ENCODE data around the gene RUFY2.

The RUFY2 gene

DNA sequence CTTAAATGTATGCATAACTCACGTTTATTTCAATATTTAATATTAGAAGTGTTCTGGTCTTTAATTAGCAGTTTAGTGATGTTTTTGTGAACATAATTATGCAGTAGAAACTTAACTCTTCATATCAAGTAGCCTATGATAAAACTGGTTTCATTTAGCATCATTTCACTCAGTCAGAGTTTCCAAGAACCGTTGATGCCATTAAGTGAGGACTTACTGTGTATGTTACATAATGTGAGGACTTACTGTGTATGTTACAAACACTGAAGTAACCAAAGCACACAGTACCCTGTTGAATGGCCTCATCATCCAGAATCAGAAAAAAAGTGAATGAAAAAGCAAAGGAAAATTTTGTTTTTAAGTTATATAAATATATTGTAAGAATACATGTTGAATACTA is 41.5 kb downstream of the RUFY2 start:
- DNase-seq (ENCODE audit: low read depth), result no peak
- TF ChIP-seq, protein P1, sequence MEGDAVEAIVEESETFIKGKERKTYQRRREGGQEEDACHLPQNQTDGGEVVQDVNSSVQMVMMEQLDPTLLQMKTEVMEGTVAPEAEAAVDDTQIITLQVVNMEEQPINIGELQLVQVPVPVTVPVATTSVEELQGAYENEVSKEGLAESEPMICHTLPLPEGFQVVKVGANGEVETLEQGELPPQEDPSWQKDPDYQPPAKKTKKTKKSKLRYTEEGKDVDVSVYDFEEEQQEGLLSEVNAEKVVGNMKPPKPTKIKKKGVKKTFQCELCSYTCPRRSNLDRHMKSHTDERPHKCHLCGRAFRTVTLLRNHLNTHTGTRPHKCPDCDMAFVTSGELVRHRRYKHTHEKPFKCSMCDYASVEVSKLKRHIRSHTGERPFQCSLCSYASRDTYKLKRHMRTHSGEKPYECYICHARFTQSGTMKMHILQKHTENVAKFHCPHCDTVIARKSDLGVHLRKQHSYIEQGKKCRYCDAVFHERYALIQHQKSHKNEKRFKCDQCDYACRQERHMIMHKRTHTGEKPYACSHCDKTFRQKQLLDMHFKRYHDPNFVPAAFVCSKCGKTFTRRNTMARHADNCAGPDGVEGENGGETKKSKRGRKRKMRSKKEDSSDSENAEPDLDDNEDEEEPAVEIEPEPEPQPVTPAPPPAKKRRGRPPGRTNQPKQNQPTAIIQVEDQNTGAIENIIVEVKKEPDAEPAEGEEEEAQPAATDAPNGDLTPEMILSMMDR (conservative IDR thresholded peaks at IDR 0.05; ENCODE audit: low read length), result no peak

DNA sequence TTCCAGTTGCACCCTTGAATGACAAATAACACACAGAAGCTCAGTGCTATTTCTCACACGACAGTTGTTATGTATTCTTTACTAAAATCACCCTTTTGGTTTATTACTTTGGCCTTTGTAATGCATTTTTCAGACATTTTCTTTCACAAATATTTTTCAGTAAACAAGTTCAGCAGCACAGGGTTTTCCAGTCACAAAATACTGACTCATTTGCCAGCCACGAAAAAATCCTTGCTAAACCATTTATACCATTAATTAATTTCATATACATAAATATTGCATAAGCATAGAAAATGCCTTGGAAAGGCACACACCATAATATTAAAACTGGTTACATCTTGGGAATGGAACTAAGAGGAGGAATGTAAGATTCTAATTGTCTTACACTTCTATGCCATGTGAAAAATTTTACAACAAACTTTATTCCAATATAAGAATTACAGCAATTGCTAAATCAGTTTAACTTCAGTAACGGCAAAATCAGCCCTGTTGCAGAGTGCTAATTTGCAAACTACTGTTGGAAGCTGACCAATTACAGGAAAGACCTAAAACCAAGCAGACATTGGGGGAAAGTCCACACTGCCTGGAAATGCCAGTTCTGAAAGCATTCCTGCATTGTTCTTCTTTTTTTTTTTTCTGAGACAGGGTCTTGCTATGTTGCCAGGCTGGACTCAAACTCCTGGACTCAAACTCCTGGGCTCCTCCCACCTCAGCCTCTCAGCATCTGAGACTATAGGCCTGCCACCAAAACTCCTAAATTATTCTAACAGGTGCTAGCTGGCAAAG is 42.8 kb downstream of the RUFY2 start:
- DNase-seq (ENCODE audit: low read depth), result peak; percentile 61

More for the DNA sequence above, 41.5 kb downstream of the RUFY2 start:
- H3K4me3 ChIP-seq (ENCODE audit: low read length), result no peak overlapping the region

DNA sequence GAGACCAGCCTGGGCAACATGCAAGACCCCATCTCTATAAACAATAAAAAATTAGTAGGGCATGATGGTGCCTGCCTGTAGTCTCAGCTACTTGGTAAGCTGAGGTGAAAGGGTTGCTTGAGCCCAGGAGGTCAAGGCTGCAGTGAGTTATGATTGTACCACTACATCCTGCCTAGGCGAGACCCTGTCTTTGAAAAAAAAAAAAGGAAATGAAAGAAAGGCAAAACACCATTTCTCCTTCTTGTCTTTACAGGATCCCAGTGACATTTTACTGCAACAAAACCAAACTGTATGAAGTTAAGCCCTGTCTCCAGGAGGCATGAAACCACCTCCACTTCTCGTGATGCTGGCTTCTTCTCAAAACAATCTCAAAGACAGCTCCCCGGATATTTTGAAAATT is 44.5 kb downstream of the RUFY2 start:
- no peak for DNase-seq (ENCODE audit: low read depth)
- H3K4me3 ChIP-seq (ENCODE audit: low read length), result no peak overlapping the region
- TF ChIP-seq, protein P1 (conservative IDR thresholded peaks at IDR 0.05; ENCODE audit: low read length), result no peak

More for the DNA sequence above, 42.8 kb downstream of the RUFY2 start:
- TF ChIP-seq, protein P1 (conservative IDR thresholded peaks at IDR 0.05; ENCODE audit: low read length), result no peak
- H3K4me3 ChIP-seq (ENCODE audit: low read length), result no peak overlapping the region

DNA sequence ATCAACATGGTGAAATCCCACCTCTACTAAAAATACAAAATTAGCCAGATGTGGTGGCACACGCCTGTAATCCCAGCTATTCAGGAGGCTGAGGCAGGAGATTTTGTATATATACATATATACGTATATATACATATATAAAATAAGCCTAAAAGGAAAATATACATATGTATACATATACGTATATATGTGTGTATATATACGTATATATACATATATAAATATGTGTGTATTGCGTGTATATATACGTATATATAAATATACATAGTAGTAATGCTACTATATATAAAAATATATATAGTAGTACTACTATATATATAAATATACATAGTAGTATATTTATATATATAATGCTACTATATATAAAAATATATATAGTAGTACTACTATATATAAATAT is 47.9 kb downstream of the RUFY2 start:
- no peak overlapping the region for H3K4me3 ChIP-seq (ENCODE audit: low read length)
- no peak for DNase-seq (ENCODE audit: low read depth)
- TF ChIP-seq, protein P1 (conservative IDR thresholded peaks at IDR 0.05; ENCODE audit: low read length), result no peak

DNA sequence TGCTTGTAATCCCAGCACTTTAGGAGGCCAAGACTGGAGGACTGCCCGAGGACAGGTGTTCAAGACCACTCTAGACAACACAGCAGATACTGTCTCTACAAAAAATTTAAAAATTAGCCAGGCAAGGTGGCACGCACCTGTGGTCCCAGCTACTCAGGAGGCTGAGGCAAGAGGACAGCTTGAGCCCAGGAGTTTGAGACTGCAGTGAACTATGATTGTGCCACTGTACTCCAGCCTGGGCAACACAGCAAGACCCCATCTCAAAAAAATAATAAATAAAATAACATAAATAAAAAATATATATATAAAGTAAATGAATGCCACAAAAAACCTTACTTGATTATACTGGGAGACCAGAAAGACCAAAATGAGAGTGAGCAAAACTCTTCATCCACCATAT is 53.5 kb downstream of the RUFY2 start:
- TF ChIP-seq, protein P1 (conservative IDR thresholded peaks at IDR 0.05; ENCODE audit: low read length), result no peak
- DNase-seq (ENCODE audit: low read depth), result no peak
- no peak overlapping the region for H3K4me3 ChIP-seq (ENCODE audit: low read length)

DNA sequence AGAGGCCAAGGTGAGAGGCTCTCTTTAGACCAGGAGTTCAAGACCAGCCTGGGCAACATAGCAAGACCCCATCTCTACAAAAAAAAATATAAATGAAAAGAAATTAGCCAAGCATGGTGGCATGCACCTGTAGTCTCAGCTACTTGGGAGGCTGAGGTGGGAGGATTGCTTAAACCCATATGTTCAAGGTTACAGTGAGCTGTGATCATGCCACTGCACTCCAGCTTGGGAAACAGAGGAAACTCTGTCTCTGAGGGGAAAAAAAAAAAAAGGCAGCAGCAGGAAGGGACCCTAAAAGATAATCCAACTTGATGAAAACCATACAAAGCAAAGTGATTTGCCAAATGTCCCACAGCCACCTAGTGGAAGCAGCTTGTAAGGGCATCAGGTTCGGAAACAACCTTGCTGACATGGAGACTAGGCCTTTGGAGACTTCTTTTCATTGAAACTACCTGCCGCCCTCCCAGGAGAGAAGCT is 58.8 kb downstream of the RUFY2 start:
- peak; percentile 54 for DNase-seq (ENCODE audit: low read depth)
- no peak overlapping the region for H3K4me3 ChIP-seq (ENCODE audit: low read length)
- TF ChIP-seq, protein P1 (conservative IDR thresholded peaks at IDR 0.05; ENCODE audit: low read length), result peak; percentile 87

DNA sequence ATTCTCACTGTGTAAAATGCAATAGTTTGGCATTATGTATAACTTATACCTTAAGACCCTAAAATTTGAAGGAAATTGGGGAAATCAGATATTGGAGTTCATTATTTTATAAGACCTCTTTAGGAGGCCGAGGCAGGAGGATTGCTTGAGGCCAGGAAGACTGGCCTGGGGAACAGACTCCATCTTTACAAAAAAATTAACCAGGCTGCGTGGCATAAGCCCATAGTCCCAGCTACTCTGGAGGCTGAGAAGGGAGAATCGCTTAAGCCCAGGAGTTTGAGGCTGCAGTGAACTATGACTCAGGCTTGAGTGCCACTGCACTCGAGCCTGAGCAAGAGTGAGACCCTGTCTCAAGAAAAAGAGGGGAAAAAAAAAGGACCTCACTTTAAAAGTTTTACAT is 60.3 kb downstream of the RUFY2 start:
- TF ChIP-seq, protein P1 (conservative IDR thresholded peaks at IDR 0.05; ENCODE audit: low read length), result no peak
- no peak for DNase-seq (ENCODE audit: low read depth)
- no peak overlapping the region for H3K4me3 ChIP-seq (ENCODE audit: low read length)

All from AG10803 (cell line).